Lower leg skin (tissue), 4 donors: ENCODE data around the gene DUSP9. TPM values are rescaled to one million over a fixed set of nuclear protein-coding genes. Genes with fewer than 3 reads are reported as not detected.
A peak's percentile ranks its signal among the peaks of the same experiment; 100 is the strongest.

Source experiments
- DNase-seq, 2 donors: peaks; one replicate each; pipeline ENCODE4 v3.0.0-alpha.2; 2019; ENCODE audit warnings: low spot score in 2 of 2
- H3K4me3 ChIP-seq: fragments of 200-600 bp; sonication (generic); 2 replicates; pipeline ENCODE4 v1.5.1; 2017; ENCODE audit warnings: mild to moderate bottlenecking, low read depth; ENCODE audit not compliant: poor library complexity, severe bottlenecking
- POLR2A ChIP-seq, 2 donors: fragments of 450-650 bp; IDR thresholded peaks; one replicate each; pipeline ENCODE4 v1.6.1; 2016 to 2017; ENCODE audit warnings: antibody characterized with exemption in 2 of 2, mild to moderate bottlenecking in 1 of 2, moderate library complexity in 1 of 2
- WGBS, 2 donors: methylation state at CpG; one replicate each; pipeline ENCODE4 v1.1.5; 2018; 5-methylcytosine and 5-hydroxymethylcytosine counted together
- intact Hi-C: fragments of 100-400 bp; cut with DNase I; formaldehyde crosslinking; loops from one replicate; pipeline ENCODE4 v1.15.0; 2023; ENCODE audit warnings: low total_unique reads
- total RNA-seq, 4 donors: library from RNA; depleted of rRNA; stranded (reverse); fragments of >200 nt; gene quantifications; one replicate each; pipeline ENCODE4 v1.1.0, GENCODE V29; 2016
- TF ChIP-seq, protein P1 (sequence below), 3 donors: fragments of 450-650 bp; IDR thresholded peaks; one replicate each; pipeline ENCODE4 v1.5.1; 2016; ENCODE audit warnings: antibody characterized with exemption in 3 of 3, mild to moderate bottlenecking in 3 of 3, moderate library complexity in 2 of 3

Gene DUSP9
- total RNA-seq, 4 donors from 2014 or later = 0.13 to 0.20 TPM; not detected in 2

GRCh38 chrX:153640045-153640686 is 6.8 kb upstream of the DUSP9 start:
- DNase-seq = peak in 1 of 2 donors; percentile 74
- WGBS, 2 donors = 79 to 85% methylated on average over 8 to 23 of the region's 23 CpGs
- TF ChIP-seq POLR2A (IDR thresholded peaks at IDR 0.05) = no peak
- TF ChIP-seq, protein P1, sequence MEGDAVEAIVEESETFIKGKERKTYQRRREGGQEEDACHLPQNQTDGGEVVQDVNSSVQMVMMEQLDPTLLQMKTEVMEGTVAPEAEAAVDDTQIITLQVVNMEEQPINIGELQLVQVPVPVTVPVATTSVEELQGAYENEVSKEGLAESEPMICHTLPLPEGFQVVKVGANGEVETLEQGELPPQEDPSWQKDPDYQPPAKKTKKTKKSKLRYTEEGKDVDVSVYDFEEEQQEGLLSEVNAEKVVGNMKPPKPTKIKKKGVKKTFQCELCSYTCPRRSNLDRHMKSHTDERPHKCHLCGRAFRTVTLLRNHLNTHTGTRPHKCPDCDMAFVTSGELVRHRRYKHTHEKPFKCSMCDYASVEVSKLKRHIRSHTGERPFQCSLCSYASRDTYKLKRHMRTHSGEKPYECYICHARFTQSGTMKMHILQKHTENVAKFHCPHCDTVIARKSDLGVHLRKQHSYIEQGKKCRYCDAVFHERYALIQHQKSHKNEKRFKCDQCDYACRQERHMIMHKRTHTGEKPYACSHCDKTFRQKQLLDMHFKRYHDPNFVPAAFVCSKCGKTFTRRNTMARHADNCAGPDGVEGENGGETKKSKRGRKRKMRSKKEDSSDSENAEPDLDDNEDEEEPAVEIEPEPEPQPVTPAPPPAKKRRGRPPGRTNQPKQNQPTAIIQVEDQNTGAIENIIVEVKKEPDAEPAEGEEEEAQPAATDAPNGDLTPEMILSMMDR (IDR thresholded peaks at IDR 0.05) = no peak
- intact Hi-C loops = no loop called here
- no peak overlapping the region for H3K4me3 ChIP-seq

- TF ChIP-seq, protein P1 (IDR thresholded peaks at IDR 0.05) = no peak
- TF ChIP-seq POLR2A (IDR thresholded peaks at IDR 0.05) = no peak
- DNase-seq = peak in 1 of 2 donors; percentile 66
- intact Hi-C loops = no loop called here
- WGBS, 2 donors = 67 to 80% methylated on average over 1 to 17 of the region's 26 CpGs
- H3K4me3 ChIP-seq = no peak overlapping the region
Observed at GRCh38 chrX:153640736-153641575, 6.0 kb upstream of the DUSP9 start.

GRCh38 chrX:153641627-153642026 is 5.4 kb upstream of the DUSP9 start:
- H3K4me3 ChIP-seq = no peak overlapping the region
- DNase-seq = no peak
- TF ChIP-seq, protein P1 (IDR thresholded peaks at IDR 0.05) = no peak
- no peak for TF ChIP-seq POLR2A (IDR thresholded peaks at IDR 0.05)
- WGBS, 2 donors = 5 to 34% methylated on average over 4 to 8 of the region's 8 CpGs
- intact Hi-C loops = no loop called here

DNA sequence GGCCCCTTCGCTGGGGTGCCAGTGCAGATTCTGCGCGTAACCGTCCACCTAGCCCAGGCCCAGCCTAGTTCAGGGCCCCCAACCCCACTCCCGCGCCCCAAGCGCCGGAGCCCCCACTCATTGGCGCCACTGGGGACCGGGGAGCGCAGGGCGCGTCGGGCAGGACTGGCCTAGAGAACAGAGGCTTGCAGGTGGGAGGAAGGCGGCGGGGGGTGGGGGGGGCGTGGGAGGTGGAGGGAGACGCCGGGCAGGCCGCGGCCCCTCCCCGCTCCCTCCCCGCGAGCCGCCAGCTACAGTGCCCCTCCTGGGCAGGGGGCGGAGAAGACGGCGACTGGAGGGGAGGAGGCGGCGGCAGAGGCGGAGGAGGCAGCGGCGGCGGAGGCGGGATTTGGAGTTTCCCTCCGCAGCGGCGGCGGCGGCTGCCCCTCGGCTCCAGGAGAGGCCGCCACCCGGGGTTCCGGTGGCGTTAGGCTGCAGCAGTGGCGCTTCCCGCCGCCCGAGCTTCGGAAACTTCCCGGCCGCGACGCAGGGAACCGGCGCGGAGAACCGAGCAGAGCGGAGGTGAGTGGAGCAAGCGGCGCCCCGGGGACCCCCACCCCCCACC is 4.8 kb upstream of the DUSP9 start:
- intact Hi-C loops = no loop called here
- peak in 1 of 2 donors; percentile 74 for DNase-seq
- H3K4me3 ChIP-seq = no peak overlapping the region
- WGBS, 2 donors = 52% methylated on average over 28 of the region's 62 CpGs; no CpG with 5 or more reads in 1 of the 2 donors
- no peak for TF ChIP-seq POLR2A (IDR thresholded peaks at IDR 0.05)
- TF ChIP-seq, protein P1 (IDR thresholded peaks at IDR 0.05) = no peak

- DNase-seq = peak in 1 of 2 donors; percentile 77
- TF ChIP-seq, protein P1 (IDR thresholded peaks at IDR 0.05) = no peak
- TF ChIP-seq POLR2A (IDR thresholded peaks at IDR 0.05) = no peak
- intact Hi-C loops = no loop called here
- H3K4me3 ChIP-seq = no peak overlapping the region
- WGBS, 2 donors = 0 to 49% methylated on average over 20 to 41 of the region's 48 CpGs
Observed at GRCh38 chrX:153642655-153643430, 4.2 kb upstream of the DUSP9 start.
